ENCODE measurements around the gene CHST11. TPM values are rescaled to one million over a fixed set of nuclear protein-coding genes. Genes with fewer than 3 reads are reported as not detected.

The CHST11 gene
- total and polyA plus RNA-seq, 10 of the 15 experiments (the other 5 are each of a cell fraction or from before 2014, with no cell fraction given): 1.9 to 38.1 (median 17.2) TPM

DNA sequence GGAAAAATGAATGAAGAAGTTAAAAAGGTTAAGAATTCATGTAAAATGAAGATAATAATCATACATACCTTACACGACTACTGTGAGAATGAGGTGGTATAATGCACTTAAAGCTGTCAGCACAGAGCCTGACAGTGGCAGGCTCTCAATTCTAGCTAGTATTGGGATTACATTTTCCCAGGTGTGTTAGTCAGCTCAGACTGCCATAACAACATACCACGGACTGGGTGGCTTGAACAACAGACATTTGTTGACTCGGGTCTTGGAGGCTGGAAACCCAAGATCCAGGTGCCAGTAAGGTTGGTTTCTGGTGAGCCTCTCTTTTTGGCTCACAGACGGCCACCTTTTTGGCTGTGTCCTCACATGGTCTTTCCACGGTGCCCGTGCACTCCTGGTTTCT is 167.8 kb downstream of the CHST11 start:
- POLR2A ChIA-PET: no interaction called here
- Histone ChIP-seq H3K4me1 (ENCODE audit: control insufficient read depth, insufficient read depth, low read length) (no peaks in the 10 kb centered on the region), H3K27me3 (replicated peaks in 1 of 2; ENCODE audit: control insufficient read depth in 2 of 2, insufficient read depth in 2 of 2, low read length in 1 of 2) (no peaks in the 10 kb centered on the region), H3K36me3 (ENCODE audit: control insufficient read depth in 2 of 2, insufficient read depth in 2 of 2, low read length in 1 of 2) (peaks cover 3 to 9% of the 10 kb centered on the region in 2 experiments; a peak in 2 of 4 replicates), H2AFZ (ENCODE audit: control insufficient read depth, low read depth, low read length) (no peak overlapping the region), H3K79me2 (ENCODE audit: control insufficient read depth, insufficient read depth, low read length) (no peaks in the 10 kb centered on the region; the same call in none of the 2 replicates), H3K27ac (ENCODE audit: control insufficient read depth, insufficient read depth) (no peak overlapping the region), H3K9ac (ENCODE audit: control insufficient read depth, insufficient read depth, low read length) (no peak overlapping the region), H3K4me3 (no peak overlapping the region), H3K4me2 (ENCODE audit: control insufficient read depth, insufficient read depth) (no peak overlapping the region), H4K20me1 (ENCODE audit: control insufficient read depth, insufficient read depth) (no peaks in the 10 kb centered on the region), H3K9me3 (replicated peaks; ENCODE audit: control insufficient read depth, insufficient read depth, low read length) (no peaks in the 10 kb centered on the region)
- no peak for DNase-seq (ENCODE audit: low read depth, low spot score)
- WGBS (ENCODE audit: insufficient coverage, insufficient replicate concordance, low lambda C conversion rate, missing lambda C conversion rate): 97% methylated on average over 6 of the region's 6 CpGs
- TF ChIP-seq SMAD1 (IDR thresholded peaks at IDR 0.05; ENCODE audit: low read depth, partially characterized antibody): no peak
- no peak for TF ChIP-seq NR2F1 (conservative IDR thresholded peaks at IDR 0.05)
- no peak for TF ChIP-seq TCF12 (IDR thresholded peaks at IDR 0.05; ENCODE audit: low read depth, low read length)
- TF ChIP-seq ZSCAN29 (IDR thresholded peaks at IDR 0.05): no peak
- TF ChIP-seq ZNF217 (IDR thresholded peaks at IDR 0.05): no peak
- TF ChIP-seq, protein P1, sequence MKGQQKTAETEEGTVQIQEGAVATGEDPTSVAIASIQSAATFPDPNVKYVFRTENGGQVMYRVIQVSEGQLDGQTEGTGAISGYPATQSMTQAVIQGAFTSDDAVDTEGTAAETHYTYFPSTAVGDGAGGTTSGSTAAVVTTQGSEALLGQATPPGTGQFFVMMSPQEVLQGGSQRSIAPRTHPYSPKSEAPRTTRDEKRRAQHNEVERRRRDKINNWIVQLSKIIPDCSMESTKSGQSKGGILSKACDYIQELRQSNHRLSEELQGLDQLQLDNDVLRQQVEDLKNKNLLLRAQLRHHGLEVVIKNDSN (IDR thresholded peaks at IDR 0.05; ENCODE audit: borderline replicate concordance, extremely low read length, insufficient read depth, low read depth, low read length): no peak
- no peak for TF ChIP-seq CHD2 (IDR thresholded peaks at IDR 0.05; ENCODE audit: borderline replicate concordance, low read depth, low read length)
- TF ChIP-seq LARP7 (IDR thresholded peaks at IDR 0.05): no peak
- no peak for TF ChIP-seq ZZZ3 (IDR thresholded peaks at IDR 0.05; ENCODE audit: control insufficient read depth, insufficient read length, low read depth)
- TF ChIP-seq, protein P2, sequence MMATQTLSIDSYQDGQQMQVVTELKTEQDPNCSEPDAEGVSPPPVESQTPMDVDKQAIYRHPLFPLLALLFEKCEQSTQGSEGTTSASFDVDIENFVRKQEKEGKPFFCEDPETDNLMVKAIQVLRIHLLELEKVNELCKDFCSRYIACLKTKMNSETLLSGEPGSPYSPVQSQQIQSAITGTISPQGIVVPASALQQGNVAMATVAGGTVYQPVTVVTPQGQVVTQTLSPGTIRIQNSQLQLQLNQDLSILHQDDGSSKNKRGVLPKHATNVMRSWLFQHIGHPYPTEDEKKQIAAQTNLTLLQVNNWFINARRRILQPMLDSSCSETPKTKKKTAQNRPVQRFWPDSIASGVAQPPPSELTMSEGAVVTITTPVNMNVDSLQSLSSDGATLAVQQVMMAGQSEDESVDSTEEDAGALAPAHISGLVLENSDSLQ (IDR thresholded peaks at IDR 0.05): no peak
- no peak for TF ChIP-seq ZNF622 (IDR thresholded peaks at IDR 0.05)
- TF ChIP-seq, protein P3, sequence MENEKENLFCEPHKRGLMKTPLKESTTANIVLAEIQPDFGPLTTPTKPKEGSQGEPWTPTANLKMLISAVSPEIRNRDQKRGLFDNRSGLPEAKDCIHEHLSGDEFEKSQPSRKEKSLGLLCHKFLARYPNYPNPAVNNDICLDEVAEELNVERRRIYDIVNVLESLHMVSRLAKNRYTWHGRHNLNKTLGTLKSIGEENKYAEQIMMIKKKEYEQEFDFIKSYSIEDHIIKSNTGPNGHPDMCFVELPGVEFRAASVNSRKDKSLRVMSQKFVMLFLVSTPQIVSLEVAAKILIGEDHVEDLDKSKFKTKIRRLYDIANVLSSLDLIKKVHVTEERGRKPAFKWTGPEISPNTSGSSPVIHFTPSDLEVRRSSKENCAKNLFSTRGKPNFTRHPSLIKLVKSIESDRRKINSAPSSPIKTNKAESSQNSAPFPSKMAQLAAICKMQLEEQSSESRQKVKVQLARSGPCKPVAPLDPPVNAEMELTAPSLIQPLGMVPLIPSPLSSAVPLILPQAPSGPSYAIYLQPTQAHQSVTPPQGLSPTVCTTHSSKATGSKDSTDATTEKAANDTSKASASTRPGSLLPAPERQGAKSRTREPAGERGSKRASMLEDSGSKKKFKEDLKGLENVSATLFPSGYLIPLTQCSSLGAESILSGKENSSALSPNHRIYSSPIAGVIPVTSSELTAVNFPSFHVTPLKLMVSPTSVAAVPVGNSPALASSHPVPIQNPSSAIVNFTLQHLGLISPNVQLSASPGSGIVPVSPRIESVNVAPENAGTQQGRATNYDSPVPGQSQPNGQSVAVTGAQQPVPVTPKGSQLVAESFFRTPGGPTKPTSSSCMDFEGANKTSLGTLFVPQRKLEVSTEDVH (IDR thresholded peaks at IDR 0.05; ENCODE audit: low read depth, partially characterized antibody): no peak
- no peak for TF ChIP-seq BCL11A (IDR thresholded peaks at IDR 0.05; ENCODE audit: low read depth, low read length)
- no peak for TF ChIP-seq IKZF1 (conservative IDR thresholded peaks at IDR 0.05)
- no peak for TF ChIP-seq MTA2 (IDR thresholded peaks at IDR 0.05; ENCODE audit: low read depth)
- no peak for TF ChIP-seq SMC3 (IDR thresholded peaks at IDR 0.05; ENCODE audit: borderline replicate concordance, low read length)
- TF ChIP-seq CREM (IDR thresholded peaks at IDR 0.05; ENCODE audit: low read depth): no peak
- TF ChIP-seq, protein P4, sequence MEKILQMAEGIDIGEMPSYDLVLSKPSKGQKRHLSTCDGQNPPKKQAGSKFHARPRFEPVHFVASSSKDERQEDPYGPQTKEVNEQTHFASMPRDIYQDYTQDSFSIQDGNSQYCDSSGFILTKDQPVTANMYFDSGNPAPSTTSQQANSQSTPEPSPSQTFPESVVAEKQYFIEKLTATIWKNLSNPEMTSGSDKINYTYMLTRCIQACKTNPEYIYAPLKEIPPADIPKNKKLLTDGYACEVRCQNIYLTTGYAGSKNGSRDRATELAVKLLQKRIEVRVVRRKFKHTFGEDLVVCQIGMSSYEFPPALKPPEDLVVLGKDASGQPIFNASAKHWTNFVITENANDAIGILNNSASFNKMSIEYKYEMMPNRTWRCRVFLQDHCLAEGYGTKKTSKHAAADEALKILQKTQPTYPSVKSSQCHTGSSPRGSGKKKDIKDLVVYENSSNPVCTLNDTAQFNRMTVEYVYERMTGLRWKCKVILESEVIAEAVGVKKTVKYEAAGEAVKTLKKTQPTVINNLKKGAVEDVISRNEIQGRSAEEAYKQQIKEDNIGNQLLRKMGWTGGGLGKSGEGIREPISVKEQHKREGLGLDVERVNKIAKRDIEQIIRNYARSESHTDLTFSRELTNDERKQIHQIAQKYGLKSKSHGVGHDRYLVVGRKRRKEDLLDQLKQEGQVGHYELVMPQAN (conservative IDR thresholded peaks at IDR 0.05): no peak
- in situ Hi-C loops (cut with MboI) (no loop called here), intact Hi-C loops (cut with micrococcal nuclease; ENCODE audit: unreplicated experiment) (no loop called here)
- CTCF ChIA-PET: no interaction called here
- FAIRE-seq: no peak
- SMC1A ChIA-PET (ENCODE audit: uncharacterized antibody, unreplicated experiment): interaction anchor here (1.1 kb wide), 1 partner anchor 20 kb away, joined by 3 read pairs; no protein-coding TSS in a partner anchor
- RAD21 ChIA-PET (ENCODE audit: unreplicated experiment): no interaction called here
- no TSS peak for BruUV-seq (replicated peaks)
- ATAC-seq: no peak
